WTC11 (cell line): ENCODE data around the gene ZNRF3. TPM values are rescaled to one million over a fixed set of nuclear protein-coding genes. Genes with fewer than 3 reads are reported as not detected.

Source experiments
- ATAC-seq: fragments of 200-7000 bp; cut with Tn5 transposase; 2 replicates; pipeline ENCODE4 v1.10.0; 2021; ENCODE audit warnings: mild to moderate bottlenecking, moderate library complexity
- CTCF ChIA-PET: fragments of 300-600 bp; sonication (Branson Sonifier 250); formaldehyde crosslinking; loops from one replicate; lab custom pipeline; 2021; ENCODE audit warnings: antibody characterized with exemption; lab: Charles Lee
- POLR2A ChIA-PET: fragments of 350-600 bp; sonication (Branson Sonifier 250); formaldehyde crosslinking; loops from one replicate; lab custom pipeline; 2021; ENCODE audit warnings: antibody characterized with exemption; lab: Charles Lee
- DNase-seq: peaks from one replicate; pipeline ENCODE4 v3.0.0; 2021; ENCODE audit warnings: low spot score
- H3K27ac Mint-ChIP-seq: 2 replicates; pipeline ENCODE4 v1.8.0; 2021; ENCODE audit warnings: mixed read lengths
- H3K27me3 Mint-ChIP-seq: 2 replicates; pipeline ENCODE4 v1.8.0; 2021; ENCODE audit warnings: low read depth, mild to moderate bottlenecking, moderate library complexity, mixed read lengths
- H3K36me3 Mint-ChIP-seq: 2 replicates; pipeline ENCODE4 v1.8.0; 2021; ENCODE audit warnings: mixed read lengths
- H3K4me1 Mint-ChIP-seq: 2 replicates; pipeline ENCODE4 v1.8.0; 2022; ENCODE audit warnings: mixed read lengths
- H3K4me3 Mint-ChIP-seq: 2 replicates; pipeline ENCODE4 v1.8.0; 2021; ENCODE audit warnings: mild to moderate bottlenecking, moderate library complexity, mixed read lengths
- H3K9me3 Mint-ChIP-seq: 2 replicates; pipeline ENCODE4 v1.8.0; 2021; ENCODE audit warnings: mixed read lengths
- ATF2 ChIP-seq: sonication (generic); formaldehyde crosslinking; IDR thresholded peaks from 2 replicates; pipeline ENCODE4 v1.8.1; 2022; ENCODE audit warnings: low read depth, missing genetic modification reagents, borderline replicate concordance
- CREB1 ChIP-seq: sonication (generic); formaldehyde crosslinking; IDR thresholded peaks from 2 replicates; pipeline ENCODE4 v1.8.0; 2023; ENCODE audit warnings: mild to moderate bottlenecking, missing genetic modification reagents
- ELF4 ChIP-seq: sonication (generic); formaldehyde crosslinking; IDR thresholded peaks from 2 replicates; pipeline ENCODE4 v1.8.1; 2022; ENCODE audit warnings: low read depth, mild to moderate bottlenecking, moderate library complexity, missing genetic modification reagents
- EMX1 ChIP-seq: fragments of 250-450 bp; sonication (Bioruptor Pico); IDR thresholded peaks from 2 replicates; pipeline ENCODE4 v1.8.0; 2021; ENCODE audit warnings: mild to moderate bottlenecking
- ESRRA ChIP-seq: sonication (generic); formaldehyde crosslinking; IDR thresholded peaks from 2 replicates; pipeline ENCODE4 v1.8.1; 2022; ENCODE audit warnings: mild to moderate bottlenecking, missing genetic modification reagents, borderline replicate concordance
- FOXJ3 ChIP-seq: sonication (generic); formaldehyde crosslinking; IDR thresholded peaks from 2 replicates; pipeline ENCODE4 v1.9.0; 2021; ENCODE audit warnings: missing genetic modification reagents, mild to moderate bottlenecking, borderline replicate concordance
- FOXK1 ChIP-seq: sonication (generic); formaldehyde crosslinking; IDR thresholded peaks from 2 replicates; pipeline ENCODE4 v1.8.0; 2022; ENCODE audit warnings: mild to moderate bottlenecking, moderate library complexity, missing genetic modification reagents
- IRF2 ChIP-seq: sonication (generic); formaldehyde crosslinking; IDR thresholded peaks from 2 replicates; pipeline ENCODE4 v1.8.0; 2022; ENCODE audit warnings: low read depth, missing genetic modification reagents, borderline replicate concordance
- JUN ChIP-seq: sonication (generic); formaldehyde crosslinking; IDR thresholded peaks from 2 replicates; pipeline ENCODE4 v1.8.0; 2023; ENCODE audit warnings: mild to moderate bottlenecking, missing genetic modification reagents
- MAX ChIP-seq: sonication (generic); formaldehyde crosslinking; IDR thresholded peaks from 2 replicates; pipeline ENCODE4 v1.8.0; 2022; ENCODE audit warnings: mild to moderate bottlenecking, missing genetic modification reagents
- NFYB ChIP-seq: sonication (generic); formaldehyde crosslinking; conservative IDR thresholded peaks from 2 replicates; pipeline ENCODE4 v1.8.0; 2022; ENCODE audit warnings: low read depth, missing genetic modification reagents
- TEAD4 ChIP-seq: sonication (generic); formaldehyde crosslinking; IDR thresholded peaks from 2 replicates; pipeline ENCODE4 v1.8.0; 2022; ENCODE audit warnings: mild to moderate bottlenecking, missing genetic modification reagents
- USF2 ChIP-seq: sonication (generic); formaldehyde crosslinking; IDR thresholded peaks from 2 replicates; pipeline ENCODE4 v1.8.1; 2023; ENCODE audit warnings: mild to moderate bottlenecking, missing genetic modification reagents, moderate library complexity
- ZMAT4 ChIP-seq: fragments of 250-450 bp; sonication (Bioruptor Pico); IDR thresholded peaks from 2 replicates; pipeline ENCODE4 v1.9.0; 2021; ENCODE audit warnings: mild to moderate bottlenecking
- ZNF121 ChIP-seq: sonication (generic); formaldehyde crosslinking; IDR thresholded peaks from 2 replicates; pipeline ENCODE4 v1.8.0; 2023; ENCODE audit warnings: missing genetic modification reagents
- ZNF219 ChIP-seq: sonication (generic); formaldehyde crosslinking; IDR thresholded peaks from 2 replicates; pipeline ENCODE4 v1.8.0; 2023; ENCODE audit warnings: missing genetic modification reagents, mild to moderate bottlenecking, borderline replicate concordance
- ZNF281 ChIP-seq: sonication (generic); formaldehyde crosslinking; IDR thresholded peaks from 2 replicates; pipeline ENCODE4 v1.8.0; 2023; ENCODE audit warnings: mild to moderate bottlenecking, missing genetic modification reagents
- ZNF317 ChIP-seq: sonication (generic); formaldehyde crosslinking; IDR thresholded peaks from 2 replicates; pipeline ENCODE4 v1.8.1; 2023; ENCODE audit warnings: low read depth, mild to moderate bottlenecking, moderate library complexity, missing genetic modification reagents, borderline replicate concordance
- ZNF416 ChIP-seq: fragments of 250-450 bp; sonication (Bioruptor Pico); IDR thresholded peaks from 2 replicates; pipeline ENCODE4 v1.9.0; 2021; ENCODE audit warnings: mild to moderate bottlenecking, inconsistent platforms
- total RNA-seq: library from RNA; stranded (reverse); gene quantifications from 3 replicates; pipeline ENCODE4 v1.2.3, GENCODE V29; 2021

ZNRF3 gene
- total RNA-seq, 1 experiment from 2014 or later, result 25.4 TPM

- H3K4me3 Mint-ChIP-seq, result no peak overlapping the region
- no peaks in the 10 kb centered on the region; the same call in 1 of the 2 replicates for H3K27me3 Mint-ChIP-seq
- peak; percentile 73 for ATAC-seq
- H3K27ac Mint-ChIP-seq, result no peak overlapping the region
- DNase-seq, result no peak
- H3K9me3 Mint-ChIP-seq, result no peaks in the 10 kb centered on the region
- POLR2A ChIA-PET, result no interaction called here
- CTCF ChIA-PET, result interaction anchor here (0.5 to 3.4 kb wide), 7 partner anchors 10 to 183 kb away, joined by 3 to 22 read pairs (median 5); partner anchors contain the start of gene KREMEN1
- no peak for TF ChIP-seq EMX1 (CRISPR knock-in tag)
- no peak for TF ChIP-seq MAX (CRISPR knock-in tag)
- no peak for TF ChIP-seq NFYB (CRISPR knock-in tag)
- TF ChIP-seq ZNF281 (CRISPR knock-in tag), result no peak
- TF ChIP-seq ZMAT4, result no peak
- no peak for TF ChIP-seq FOXJ3 (CRISPR knock-in tag)
- no peak for TF ChIP-seq FOXK1 (CRISPR knock-in tag)
- no peak for TF ChIP-seq ZNF416 (CRISPR knock-in tag)
- no peak for TF ChIP-seq TEAD4 (CRISPR knock-in tag)
- no peaks in the 10 kb centered on the region for H3K36me3 Mint-ChIP-seq
- peaks cover 22% of the 10 kb centered on the region for H3K4me1 Mint-ChIP-seq
These were observed 179.0 kb downstream of the ZNRF3 start for GRCh38 chr22:29062286-29062821.

- H3K27me3 Mint-ChIP-seq, result peaks cover 17% of the 10 kb centered on the region
- H3K9me3 Mint-ChIP-seq, result no peaks in the 10 kb centered on the region
- no peak for DNase-seq
- H3K4me3 Mint-ChIP-seq, result no peak overlapping the region
- H3K4me1 Mint-ChIP-seq, result peaks cover 19% of the 10 kb centered on the region
- no peak for ATAC-seq
- ChIA-PET POLR2A (no interaction called here), CTCF (interaction anchor here (0.9 to 2.1 kb wide), 2 partner anchors 89 to 210 kb away, joined by 4 to 7 read pairs; no protein-coding TSS in a partner anchor)
- H3K27ac Mint-ChIP-seq, result no peak overlapping the region
- H3K36me3 Mint-ChIP-seq, result no peaks in the 10 kb centered on the region
- TF ChIP-seq ZNF219, result no peak
- no peak for TF ChIP-seq ATF2 (CRISPR knock-in tag)
- no peak for TF ChIP-seq CREB1
- no peak for TF ChIP-seq ESRRA
- TF ChIP-seq ZNF416 (CRISPR knock-in tag), result no peak
- TF ChIP-seq IRF2 (CRISPR knock-in tag), result no peak
- no peak for TF ChIP-seq ELF4 (CRISPR knock-in tag)
- no peak for TF ChIP-seq ZNF317 (CRISPR knock-in tag)
- no peak for TF ChIP-seq JUN (CRISPR knock-in tag)
- no peak for TF ChIP-seq ZNF121 (CRISPR knock-in tag)
- no peak for TF ChIP-seq USF2 (CRISPR knock-in tag)
- TF ChIP-seq, all 79 proteins: peak for 0
These were observed 182.3 kb downstream of the ZNRF3 start for GRCh38 chr22:29065468-29066190.
